HUES48 (cell line): Measurements from ENCODE around the gene PTPRN2.
"Not testable (repeated sequence)": the region's sequence is repeated elsewhere in the genome, so short reads cannot be mapped to it uniquely, and the experiment has no call there.

ENCODE experiments used
- H3K27ac ChIP-seq: one replicate; pipeline ENCODE4 v1.7.0; 2013; ENCODE audit warnings: low read depth, low read length, inconsistent platforms
- H3K27me3 ChIP-seq: 2 replicates; pipeline ENCODE4 v1.6.1; 2013; ENCODE audit warnings: mild to moderate bottlenecking, low read length; ENCODE audit not compliant: control insufficient read depth, insufficient read depth
- H3K36me3 ChIP-seq: 2 replicates; pipeline ENCODE4 v1.6.1; 2013; ENCODE audit warnings: low read length; ENCODE audit not compliant: control insufficient read depth, insufficient read depth
- H3K4me1 ChIP-seq: 2 replicates; pipeline ENCODE4 v1.6.1; 2013; ENCODE audit warnings: mild to moderate bottlenecking, low read length; ENCODE audit not compliant: control insufficient read depth, insufficient read depth
- H3K4me3 ChIP-seq: 2 replicates; pipeline ENCODE4 v1.5.1; 2013; ENCODE audit warnings: mild to moderate bottlenecking, low read depth, low read length
- H3K9ac ChIP-seq: 2 replicates; pipeline ENCODE4 v1.6.1; 2013; ENCODE audit warnings: mild to moderate bottlenecking, low read depth, low read length, moderate library complexity
- H3K9me3 ChIP-seq: 2 replicates; pipeline ENCODE4 v1.6.1; 2013; ENCODE audit warnings: low read length; ENCODE audit not compliant: control insufficient read depth, insufficient read depth

PTPRN2 gene

DNA sequence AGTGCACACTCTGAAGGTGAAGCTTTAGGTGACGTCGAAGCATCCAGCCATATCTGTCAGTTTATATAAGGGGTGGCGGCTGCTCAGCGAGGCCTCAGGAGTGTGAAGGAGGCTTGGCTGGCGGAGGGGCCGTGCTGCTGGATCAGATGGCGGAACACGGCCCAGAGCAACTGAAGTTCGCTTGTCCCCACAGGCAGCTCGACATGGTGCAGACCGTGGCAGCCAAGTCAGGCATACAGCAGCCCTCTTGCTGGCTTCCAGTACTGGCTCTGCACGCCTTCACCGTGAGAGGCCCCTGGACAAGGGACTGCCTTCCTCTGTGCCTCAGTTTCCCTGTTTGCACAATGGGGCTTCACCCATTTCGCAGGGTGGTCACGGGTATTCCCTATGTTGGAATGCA lies 807.3 kb downstream of the PTPRN2 start:
- Histone ChIP-seq H3K27me3 (no peaks in the 10 kb centered on the region), H3K9ac (no peak overlapping the region), H3K4me3 (no peak overlapping the region), H3K36me3 (no peaks in the 10 kb centered on the region), H3K4me1 (no peaks in the 10 kb centered on the region), H3K27ac (no peak overlapping the region), H3K9me3 (no peaks in the 10 kb centered on the region)

DNA sequence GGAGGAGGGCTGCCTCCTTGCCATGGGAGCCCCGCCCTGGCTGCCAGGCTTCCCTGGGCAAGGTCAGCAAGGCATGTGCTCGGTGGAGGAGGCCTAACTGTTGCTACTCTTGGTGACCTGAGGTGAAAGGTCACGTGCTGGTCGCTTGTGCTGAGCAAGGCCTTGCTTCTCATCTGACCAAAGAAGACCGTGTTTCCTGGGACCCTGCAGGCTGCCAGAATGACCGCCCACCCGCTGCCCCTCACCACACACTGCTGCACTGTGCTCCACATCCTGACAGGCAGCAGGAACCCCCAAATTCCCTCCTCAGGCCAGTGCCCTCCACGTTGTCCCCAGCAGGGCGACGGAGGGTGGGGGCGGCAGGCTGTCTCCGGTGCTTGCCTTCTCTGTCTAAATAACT lies 808.4 kb downstream of the PTPRN2 start:
- H3K9me3 ChIP-seq, result no peaks in the 10 kb centered on the region

DNA sequence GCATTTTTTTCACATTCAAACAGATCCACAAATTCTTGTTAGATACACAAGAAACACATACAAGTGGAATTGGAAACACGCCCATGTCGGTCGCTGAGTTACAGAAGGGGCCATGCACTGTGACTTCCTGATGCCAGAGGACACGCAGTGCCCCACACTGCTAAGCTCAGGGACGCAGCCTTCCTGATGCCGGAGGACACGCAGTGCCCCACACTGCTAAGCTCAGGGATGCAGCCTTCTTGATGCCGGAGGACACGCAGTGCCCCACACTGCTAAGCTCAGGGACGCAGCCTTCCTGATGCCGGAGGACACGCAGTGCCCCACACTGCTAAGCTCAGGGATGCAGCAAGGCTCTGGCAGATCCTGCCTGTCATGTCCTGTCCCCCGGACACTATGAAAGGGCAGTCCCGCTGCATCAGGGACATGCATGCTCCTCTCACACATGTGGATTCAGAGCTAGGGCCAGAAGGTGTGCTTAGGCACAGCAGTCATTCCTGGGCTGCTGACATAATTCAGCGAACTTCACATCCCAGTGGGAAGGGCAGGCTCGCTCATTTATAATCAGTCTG lies 810.3 kb downstream of the PTPRN2 start:
- not testable (repeated sequence) for H3K36me3 ChIP-seq, H3K27me3 ChIP-seq, H3K27ac ChIP-seq, H3K4me1 ChIP-seq, H3K4me3 ChIP-seq, H3K9me3 ChIP-seq, H3K9ac ChIP-seq

More for the DNA sequence above, 808.4 kb downstream of the PTPRN2 start:
- no peaks in the 10 kb centered on the region for H3K4me1 ChIP-seq
- no peak overlapping the region for H3K4me3 ChIP-seq
- H3K9ac ChIP-seq, result no peak overlapping the region
- H3K36me3 ChIP-seq, result no peaks in the 10 kb centered on the region
- no peaks in the 10 kb centered on the region for H3K27me3 ChIP-seq
- H3K27ac ChIP-seq, result no peak overlapping the region

DNA sequence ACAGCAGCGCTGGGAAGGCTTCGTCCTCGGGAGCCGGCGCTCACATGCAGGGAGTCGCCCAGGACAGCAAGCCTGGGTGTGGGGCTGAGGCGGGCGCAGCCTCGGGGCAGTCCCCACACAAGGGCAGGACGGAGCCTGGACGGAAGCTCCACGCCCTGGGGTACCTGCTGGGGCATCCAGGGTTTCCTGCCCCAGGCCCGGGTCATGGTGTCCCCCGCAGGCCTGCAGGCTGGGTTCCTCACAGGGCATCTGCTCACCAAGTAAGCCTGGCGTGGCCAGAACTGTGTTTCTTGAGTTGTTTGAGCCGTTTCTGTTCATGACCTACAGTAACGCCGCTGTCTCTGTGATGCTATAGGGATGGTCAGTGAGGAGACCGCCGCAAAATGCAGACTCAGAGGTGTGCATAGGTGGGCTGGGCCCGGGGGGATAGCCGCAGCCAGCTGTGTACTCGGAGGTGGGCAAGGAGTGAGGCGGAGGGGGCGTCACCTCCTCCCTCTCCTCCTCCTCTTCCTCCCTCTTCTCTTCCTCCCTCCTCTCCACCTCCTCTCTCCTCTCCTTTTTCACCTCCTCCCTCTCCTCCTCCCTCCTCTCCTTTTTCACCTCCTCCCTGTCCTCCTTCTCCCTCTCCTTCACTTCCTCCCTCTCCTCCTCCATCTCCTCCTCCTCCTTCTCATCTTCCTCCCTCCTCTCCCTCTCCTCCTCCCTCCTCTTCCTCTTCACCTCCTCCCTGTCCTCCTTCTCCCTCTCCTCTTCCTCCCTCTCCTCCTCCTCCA lies 811.9 kb downstream of the PTPRN2 start:
- Histone ChIP-seq H3K4me3 (no peak overlapping the region), H3K4me1 (no peaks in the 10 kb centered on the region), H3K36me3 (no peaks in the 10 kb centered on the region), H3K27me3 (no peaks in the 10 kb centered on the region), H3K27ac (no peak overlapping the region), H3K9me3 (no peaks in the 10 kb centered on the region), H3K9ac (no peak overlapping the region)

DNA sequence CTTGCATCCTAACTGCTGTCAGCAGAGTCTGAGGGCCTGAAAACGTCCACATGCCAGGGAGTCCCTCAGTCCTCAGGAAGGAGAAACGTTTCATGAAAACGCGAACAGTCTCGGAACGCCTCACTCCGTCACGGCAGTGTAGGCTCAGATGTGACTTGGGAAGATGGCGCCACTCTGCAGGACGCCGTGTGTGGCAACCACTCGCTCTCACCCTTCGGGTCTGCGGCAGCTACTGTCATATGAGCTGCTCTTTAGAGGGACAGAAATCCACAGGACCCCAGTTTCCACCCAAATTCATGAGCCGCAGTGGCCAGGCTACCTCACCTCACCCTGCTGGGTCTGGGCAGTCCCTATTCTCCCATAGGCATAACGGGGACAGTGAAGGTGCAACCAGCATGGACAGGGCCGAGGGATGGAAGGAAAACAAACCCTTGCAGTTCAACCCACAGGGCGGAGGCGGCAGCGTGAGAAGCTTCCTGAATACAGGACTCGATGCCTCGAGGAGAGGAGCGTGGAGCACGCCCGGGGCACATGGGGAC lies 812.5 kb downstream of the PTPRN2 start:
- H3K9me3 ChIP-seq, result no peaks in the 10 kb centered on the region
- no peaks in the 10 kb centered on the region for H3K4me1 ChIP-seq
- no peak overlapping the region for H3K27ac ChIP-seq
- H3K36me3 ChIP-seq, result no peaks in the 10 kb centered on the region
- no peaks in the 10 kb centered on the region for H3K27me3 ChIP-seq
- no peak overlapping the region for H3K4me3 ChIP-seq
- H3K9ac ChIP-seq, result no peak overlapping the region

DNA sequence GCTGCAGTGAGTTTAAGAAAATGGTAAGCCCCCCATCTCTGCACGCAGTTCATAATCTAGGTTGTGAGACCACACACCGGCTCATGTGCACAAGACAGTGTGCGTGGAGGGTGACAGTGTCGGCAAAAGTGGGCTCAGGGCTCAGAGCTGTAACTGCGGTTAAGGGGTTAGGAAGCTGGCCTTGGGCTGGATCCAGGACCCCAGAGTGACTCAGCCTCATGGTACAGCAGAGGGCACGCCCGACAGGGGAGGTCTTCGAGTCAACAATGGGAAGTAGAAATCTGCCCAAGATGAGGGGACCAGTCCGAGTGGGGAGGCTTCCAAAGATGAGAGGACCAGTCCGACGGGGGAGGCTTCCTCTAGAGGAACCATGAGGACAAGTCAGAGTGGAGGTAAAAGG lies 813.1 kb downstream of the PTPRN2 start:
- no peak overlapping the region for H3K27ac ChIP-seq
- no peaks in the 10 kb centered on the region for H3K36me3 ChIP-seq
- H3K9me3 ChIP-seq, result no peaks in the 10 kb centered on the region
- no peaks in the 10 kb centered on the region for H3K4me1 ChIP-seq
- no peaks in the 10 kb centered on the region for H3K27me3 ChIP-seq
- no peak overlapping the region for H3K4me3 ChIP-seq
- no peak overlapping the region for H3K9ac ChIP-seq

DNA sequence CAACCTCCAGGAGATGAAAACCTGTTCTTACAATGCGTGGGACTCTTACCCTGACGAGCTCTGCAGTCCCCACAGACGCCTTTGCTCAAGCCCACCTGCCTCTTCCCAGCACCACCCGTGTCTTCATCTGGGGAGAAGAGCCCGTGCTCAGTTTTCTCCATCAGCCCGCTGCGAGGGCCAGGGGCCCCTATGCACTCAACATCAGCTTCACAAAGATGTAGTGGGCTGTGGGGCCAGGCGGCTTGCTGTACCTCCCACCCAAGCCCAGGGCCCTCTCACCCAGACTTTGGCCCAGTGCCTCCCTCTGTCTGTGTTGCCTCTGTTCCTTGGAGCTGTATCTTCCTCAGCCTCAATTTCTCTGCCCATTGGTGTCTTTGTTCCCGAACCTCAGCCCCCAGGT lies 814.3 kb downstream of the PTPRN2 start:
- H3K4me3 ChIP-seq, result no peak overlapping the region
- no peaks in the 10 kb centered on the region for H3K4me1 ChIP-seq
- H3K27ac ChIP-seq, result no peak overlapping the region
- no peak overlapping the region for H3K9ac ChIP-seq
- H3K9me3 ChIP-seq, result no peaks in the 10 kb centered on the region
- no peaks in the 10 kb centered on the region for H3K27me3 ChIP-seq
- no peaks in the 10 kb centered on the region for H3K36me3 ChIP-seq

DNA sequence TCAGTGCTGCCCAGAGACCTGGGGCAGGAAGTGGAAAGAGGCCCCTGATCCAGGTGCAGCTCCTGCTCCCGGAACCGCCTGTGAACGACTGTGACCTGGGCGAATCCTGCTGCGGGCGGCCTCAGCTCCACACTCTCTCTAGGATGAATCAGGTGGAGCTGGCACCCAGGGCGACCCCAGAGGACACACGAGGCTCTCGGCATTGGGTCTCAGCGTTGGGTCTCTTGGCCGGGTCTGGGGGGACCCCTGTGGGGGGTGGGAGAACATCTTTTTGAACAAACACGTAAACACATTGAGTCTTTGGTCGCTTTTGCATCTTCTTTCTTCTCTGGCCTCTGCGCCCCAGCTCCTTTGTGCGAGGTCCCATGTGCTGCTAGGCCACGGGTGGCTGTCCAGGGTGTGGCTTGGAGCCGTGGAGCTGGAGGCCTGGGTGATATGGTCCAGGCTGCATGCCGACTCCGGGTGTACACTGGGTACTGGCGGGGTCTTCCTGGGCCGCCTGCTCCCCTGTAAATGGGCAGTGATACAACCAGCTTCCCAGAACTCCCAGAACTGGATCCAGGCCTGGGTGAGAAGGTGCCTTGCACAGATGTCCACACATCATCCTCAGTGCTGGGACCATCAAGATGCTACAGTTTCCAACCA lies 815.0 kb downstream of the PTPRN2 start:
- Histone ChIP-seq H3K9me3 (no peaks in the 10 kb centered on the region), H3K27me3 (no peaks in the 10 kb centered on the region), H3K4me1 (no peaks in the 10 kb centered on the region), H3K4me3 (no peak overlapping the region), H3K27ac (no peak overlapping the region), H3K9ac (no peak overlapping the region), H3K36me3 (no peaks in the 10 kb centered on the region)

DNA sequence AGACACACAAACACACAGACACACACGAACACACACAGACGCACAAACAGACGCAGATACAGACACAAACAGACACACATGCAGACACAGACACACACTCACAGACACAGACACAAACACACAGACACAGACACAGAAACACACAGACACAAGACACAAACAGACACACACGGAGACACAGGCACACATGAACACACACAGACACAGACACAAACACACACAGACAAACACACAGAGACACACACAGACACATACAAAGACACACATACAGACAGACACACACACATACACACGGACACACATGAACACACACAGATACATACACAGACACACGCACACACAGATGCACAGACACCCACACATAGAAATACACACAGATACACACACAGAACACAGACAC lies 815.9 kb downstream of the PTPRN2 start:
- Histone ChIP-seq H3K27me3 (no peaks in the 10 kb centered on the region), H3K4me3 (no peak overlapping the region), H3K9ac (no peak overlapping the region), H3K4me1 (no peaks in the 10 kb centered on the region), H3K9me3 (0 out of 2 replicates have a peak, but pooled peaks cover under 1% of the 10 kb centered on the region), H3K27ac (no peak overlapping the region), H3K36me3 (no peaks in the 10 kb centered on the region)

DNA sequence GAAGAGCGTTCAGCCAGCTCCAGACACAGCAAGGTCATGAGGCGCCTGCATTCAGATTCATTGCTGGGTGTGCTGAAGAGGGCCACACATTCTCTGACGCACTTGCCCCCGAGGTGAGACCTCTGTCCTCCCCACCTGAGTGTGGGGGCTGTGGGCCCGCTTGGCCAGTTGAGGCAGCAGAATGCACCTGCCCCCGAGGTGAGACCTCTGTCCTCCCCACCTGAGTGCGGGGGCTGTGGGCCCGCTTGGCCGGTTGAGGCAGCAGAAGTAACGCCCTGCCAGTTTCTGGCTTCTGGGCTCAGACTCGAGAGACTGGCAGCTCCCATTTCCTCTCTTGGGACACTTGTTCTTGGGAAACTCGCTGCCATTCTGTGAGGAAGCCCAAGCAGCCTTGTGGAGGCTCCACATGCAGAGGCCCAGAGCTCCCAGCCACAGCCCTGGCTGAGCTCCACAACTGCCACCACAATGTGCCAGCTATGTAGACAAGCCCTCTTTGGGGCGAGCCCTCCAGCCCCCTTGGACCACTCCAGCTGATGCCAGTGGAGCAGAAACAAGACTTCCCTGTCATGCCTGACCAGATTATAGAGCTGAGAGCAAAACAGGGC lies 816.8 kb downstream of the PTPRN2 start:
- 0 out of 2 replicates have a peak, but pooled peaks cover 3% of the 10 kb centered on the region for H3K9me3 ChIP-seq

More for the DNA sequence above, 816.8 kb downstream of the PTPRN2 start:
- Histone ChIP-seq H3K4me3 (no peak overlapping the region), H3K27me3 (no peaks in the 10 kb centered on the region), H3K4me1 (no peaks in the 10 kb centered on the region), H3K36me3 (no peaks in the 10 kb centered on the region), H3K27ac (no peak overlapping the region), H3K9ac (no peak overlapping the region)
